Measurements from ENCODE around the gene LITAF. TPM values are rescaled to one million over a fixed set of nuclear protein-coding genes. Genes with fewer than 3 reads are reported as not detected.

Gene LITAF
- polyA plus RNA-seq, 1 donor from 2014 or later = 0.31 TPM

- no peak overlapping the region for H3K9ac ChIP-seq (ENCODE audit: low read length)
Measured at GRCh38 chr16:11543661-11544393, 42.9 kb downstream of the LITAF start.

More at GRCh38 chr16:11543661-11544393, 42.9 kb downstream of the LITAF start:
- Histone ChIP-seq H3F3A (ENCODE audit: insufficient read depth, low read length, poor library complexity, severe bottlenecking) (no peaks in the 10 kb centered on the region), H4K20me1 (ENCODE audit: insufficient read depth) (no peaks in the 10 kb centered on the region), H3K79me2 (replicated peaks; ENCODE audit: insufficient read depth, low read length) (no peaks in the 10 kb centered on the region), H3K4me2 (ENCODE audit: low read length) (no peak overlapping the region), H3K9me3 (ENCODE audit: low read length) (no peaks in the 10 kb centered on the region), H3K9me2 (ENCODE audit: insufficient read depth, low read length) (no peaks in the 10 kb centered on the region), H3K27ac (ENCODE audit: low read length) (no peak overlapping the region), H3K4me3 (ENCODE audit: low read length) (no peak overlapping the region), H2AFZ (ENCODE audit: low read depth, low read length) (no peak overlapping the region), H3K27me3 (ENCODE audit: insufficient read depth, low read depth, low read length) (no peaks in the 10 kb centered on the region), H3K36me3 (ENCODE audit: insufficient read depth, low read length) (no peaks in the 10 kb centered on the region)
- no peak for TF ChIP-seq POLR2AphosphoS5 (IDR thresholded peaks at IDR 0.05)
- no peak for TF ChIP-seq CTCF (IDR thresholded peaks at IDR 0.05; ENCODE audit: poor library complexity, severe bottlenecking)
- TF ChIP-seq RAD21 (conservative IDR thresholded peaks at IDR 0.05) = no peak
- no peak for TF ChIP-seq SMC3 (conservative IDR thresholded peaks at IDR 0.05; ENCODE audit: poor library complexity)
- TF ChIP-seq MXI1 (conservative IDR thresholded peaks at IDR 0.05; ENCODE audit: poor library complexity, severe bottlenecking) = no peak
- TF ChIP-seq EP300 (conservative IDR thresholded peaks at IDR 0.05; ENCODE audit: poor library complexity, severe bottlenecking) = no peak
- TF ChIP-seq REST (IDR thresholded peaks at IDR 0.05; ENCODE audit: borderline replicate concordance) = no peak
- TF ChIP-seq EZH2 (IDR thresholded peaks at IDR 0.05; ENCODE audit: borderline replicate concordance, insufficient read depth, low read length, poor library complexity, severe bottlenecking) = no peak
- no peak for TF ChIP-seq TAF1 (IDR thresholded peaks at IDR 0.05; ENCODE audit: low read depth)
